Loucy (cell line): ENCODE measurements around the gene SLAMF8.

ENCODE experiments used
- H2AFZ ChIP-seq: fragments of 200-600 bp; sonication (generic); 2 replicates; pipeline ENCODE4 v1.6.0; 2016; ENCODE audit warnings: antibody characterized with exemption, mild to moderate bottlenecking, low read length, moderate library complexity
- H3F3A ChIP-seq: fragments of 200-600 bp; 2 replicates; pipeline ENCODE4 v1.6.0; 2016; ENCODE audit warnings: antibody characterized with exemption, low read depth, mild to moderate bottlenecking
- H3K27me3 ChIP-seq: fragments of 200-600 bp; sonication (generic); 2 replicates; pipeline ENCODE4 v1.6.1; 2014; ENCODE audit warnings: low read length, mild to moderate bottlenecking; ENCODE audit not compliant: insufficient read depth, poor library complexity, severe bottlenecking
- H3K36me3 ChIP-seq: fragments of 200-600 bp; sonication (generic); 2 replicates; pipeline ENCODE4 v1.6.1; 2016; ENCODE audit warnings: low read length; ENCODE audit not compliant: insufficient read depth
- H3K4me1 ChIP-seq: fragments of 200-600 bp; sonication (generic); 2 replicates; pipeline ENCODE4 v1.5.1; 2014; ENCODE audit warnings: low read length, mild to moderate bottlenecking; ENCODE audit not compliant: insufficient read depth, poor library complexity, severe bottlenecking
- H3K4me2 ChIP-seq: fragments of 200-600 bp; sonication (generic); 2 replicates; pipeline ENCODE4 v1.6.0; 2014; ENCODE audit warnings: antibody characterized with exemption, low read length, low read depth, mild to moderate bottlenecking; ENCODE audit not compliant: poor library complexity, severe bottlenecking
- H3K4me3 ChIP-seq: fragments of 200-600 bp; sonication (generic); 2 replicates; pipeline ENCODE4 v1.5.1; 2014; ENCODE audit warnings: low read length, mild to moderate bottlenecking, mixed read lengths; ENCODE audit not compliant: poor library complexity, severe bottlenecking
- H3K79me2 ChIP-seq: fragments of 200-600 bp; sonication (generic); 2 replicates; pipeline ENCODE4 v1.6.1; 2014; ENCODE audit warnings: low read length; ENCODE audit not compliant: insufficient read depth
- H3K9ac ChIP-seq: fragments of 200-600 bp; sonication (generic); 2 replicates; pipeline ENCODE4 v1.6.0; 2014; ENCODE audit warnings: mild to moderate bottlenecking, low read depth, low read length, moderate library complexity; ENCODE audit not compliant: poor library complexity, severe bottlenecking
- H3K9me2 ChIP-seq: fragments of 200-600 bp; sonication (generic); replicated peaks from 2 replicates; pipeline ENCODE4 v1.6.1; 2016; ENCODE audit warnings: low read depth, low read length, mixed read lengths
- H3K9me3 ChIP-seq: fragments of 200-600 bp; sonication (generic); 2 replicates; pipeline ENCODE4 v1.6.1; 2014; ENCODE audit warnings: mild to moderate bottlenecking, antibody characterized with exemption, low read length, low read depth; ENCODE audit not compliant: insufficient read depth
- H4K20me1 ChIP-seq: fragments of 200-600 bp; sonication (generic); 2 replicates; pipeline ENCODE4 v1.6.0; 2014; ENCODE audit warnings: antibody characterized with exemption, low read length, mild to moderate bottlenecking; ENCODE audit not compliant: insufficient read depth, poor library complexity, severe bottlenecking
- CTCF ChIP-seq: fragments of 200-600 bp; sonication (generic); conservative IDR thresholded peaks from 2 replicates; pipeline ENCODE4 v1.5.1; 2014; ENCODE audit warnings: mild to moderate bottlenecking, antibody characterized with exemption, low read length
- EZH2phosphoT487 ChIP-seq: fragments of 200-600 bp; IDR thresholded peaks from 2 replicates; pipeline ENCODE4 v1.6.1; 2018; ENCODE audit warnings: antibody characterized with exemption, mild to moderate bottlenecking, moderate library complexity, borderline replicate concordance

Gene SLAMF8

DNA sequence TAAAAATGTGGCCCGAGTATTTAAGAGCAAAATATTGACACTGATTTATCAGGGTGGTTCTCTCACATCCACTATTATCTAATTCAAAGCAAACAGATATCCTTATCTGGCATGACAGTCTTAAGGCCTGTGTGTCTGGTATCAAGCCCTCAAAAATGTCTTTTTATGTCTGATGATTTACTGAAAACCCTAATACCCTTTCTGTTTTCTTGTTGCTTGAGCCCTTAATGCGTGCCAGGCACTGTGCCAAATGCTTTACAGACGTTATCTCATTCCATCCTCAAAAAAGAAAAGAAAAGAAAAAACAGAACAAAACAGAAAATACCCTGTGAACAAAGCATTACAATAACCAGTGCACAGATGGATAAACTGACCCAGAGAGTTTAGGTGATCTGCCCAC is 40.2 kb upstream of the SLAMF8 start:
- Histone ChIP-seq H4K20me1 (no peaks in the 10 kb centered on the region), H3F3A (no peaks in the 10 kb centered on the region), H3K79me2 (peaks cover under 1% of the 10 kb centered on the region; the same call in 1 of the 2 replicates), H3K4me1 (no peaks in the 10 kb centered on the region), H3K4me3 (no peak overlapping the region), H3K27me3 (no peaks in the 10 kb centered on the region), H2AFZ (no peak overlapping the region), H3K9ac (no peak overlapping the region), H3K9me2 (no peaks in the 10 kb centered on the region), H3K36me3 (no peaks in the 10 kb centered on the region), H3K9me3 (no peaks in the 10 kb centered on the region), H3K4me2 (no peak overlapping the region)
- TF ChIP-seq EZH2phosphoT487 (no peak), CTCF (no peak)

DNA sequence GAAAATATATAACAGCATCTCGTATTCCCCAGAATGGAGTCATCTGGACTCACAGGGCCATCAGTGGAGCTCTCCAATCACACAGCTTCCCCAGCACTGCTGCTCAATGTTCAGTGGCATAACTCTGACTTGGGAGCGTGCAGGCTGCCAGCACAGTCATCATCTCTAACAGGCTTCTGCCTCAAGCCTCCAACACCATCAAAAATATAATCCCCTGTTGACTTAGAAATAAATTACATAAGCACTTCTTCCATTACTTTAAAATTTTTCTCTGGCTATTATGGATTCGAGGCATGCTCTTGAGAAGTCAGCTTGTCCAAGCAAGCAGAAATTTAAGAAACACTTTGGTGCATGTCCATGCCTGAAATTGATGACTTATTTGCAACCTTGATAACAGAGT is 39.7 kb upstream of the SLAMF8 start:
- Histone ChIP-seq H3K79me2 (no peaks in the 10 kb centered on the region), H3K36me3 (no peaks in the 10 kb centered on the region), H3K4me3 (no peak overlapping the region), H3K9me3 (no peaks in the 10 kb centered on the region), H3F3A (no peaks in the 10 kb centered on the region), H3K4me2 (no peak overlapping the region), H3K9me2 (no peaks in the 10 kb centered on the region), H3K9ac (no peak overlapping the region), H4K20me1 (no peaks in the 10 kb centered on the region), H3K27me3 (no peaks in the 10 kb centered on the region), H3K4me1 (no peaks in the 10 kb centered on the region), H2AFZ (no peak overlapping the region)
- TF ChIP-seq EZH2phosphoT487, result no peak
- no peak for TF ChIP-seq CTCF

- no peak overlapping the region for H3K4me3 ChIP-seq
- H3K4me2 ChIP-seq, result no peak overlapping the region
- no peaks in the 10 kb centered on the region for H4K20me1 ChIP-seq
- no peaks in the 10 kb centered on the region for H3K9me2 ChIP-seq
- H3K9me3 ChIP-seq, result no peaks in the 10 kb centered on the region
- no peaks in the 10 kb centered on the region for H3K4me1 ChIP-seq
- no peaks in the 10 kb centered on the region for H3K79me2 ChIP-seq
- TF ChIP-seq EZH2phosphoT487 (no peak), CTCF (peak; percentile 85)
- no peaks in the 10 kb centered on the region for H3K27me3 ChIP-seq
- H3F3A ChIP-seq, result no peaks in the 10 kb centered on the region
- H3K9ac ChIP-seq, result no peak overlapping the region
- H3K36me3 ChIP-seq, result no peaks in the 10 kb centered on the region
- H2AFZ ChIP-seq, result no peak overlapping the region
Measured at GRCh38 chr1:159790237-159790917, 36.3 kb upstream of the SLAMF8 start.
